Hepatocyte (in vitro differentiated cells): ENCODE data around the gene SYT9.

Experiments used
- EZH2 ChIP-seq: fragments of 200-600 bp; sonication (generic); IDR thresholded peaks from 2 replicates; pipeline ENCODE4 v1.6.1; 2016; ENCODE audit warnings: antibody characterized with exemption, mild to moderate bottlenecking, borderline replicate concordance
- TF ChIP-seq, protein P1 (sequence below): fragments of 200-600 bp; sonication (generic); IDR thresholded peaks from 2 replicates; pipeline ENCODE4 v1.5.1; 2016; ENCODE audit warnings: antibody characterized with exemption, mild to moderate bottlenecking; ENCODE audit not compliant: poor library complexity

DNA sequence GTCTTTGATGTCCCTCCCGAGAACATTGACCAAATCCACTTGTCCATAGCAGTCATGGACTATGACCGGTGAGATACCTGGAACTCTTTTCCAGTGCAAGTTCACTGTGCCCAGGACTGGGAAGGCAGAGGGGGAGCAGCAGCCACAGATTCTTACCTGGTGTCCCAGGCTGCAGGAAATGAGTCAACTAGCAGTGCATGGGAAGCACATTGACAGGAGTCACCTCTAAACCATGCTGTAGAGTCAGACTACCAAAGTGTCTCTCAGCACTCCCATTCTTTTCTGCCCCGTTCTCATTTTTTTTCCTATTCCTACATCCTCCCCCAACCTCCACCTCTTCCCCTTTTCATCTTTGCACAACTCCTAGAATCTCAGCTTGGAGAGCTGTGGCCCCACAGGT lies 166.4 kb downstream of the SYT9 start:
- TF ChIP-seq, protein P1, sequence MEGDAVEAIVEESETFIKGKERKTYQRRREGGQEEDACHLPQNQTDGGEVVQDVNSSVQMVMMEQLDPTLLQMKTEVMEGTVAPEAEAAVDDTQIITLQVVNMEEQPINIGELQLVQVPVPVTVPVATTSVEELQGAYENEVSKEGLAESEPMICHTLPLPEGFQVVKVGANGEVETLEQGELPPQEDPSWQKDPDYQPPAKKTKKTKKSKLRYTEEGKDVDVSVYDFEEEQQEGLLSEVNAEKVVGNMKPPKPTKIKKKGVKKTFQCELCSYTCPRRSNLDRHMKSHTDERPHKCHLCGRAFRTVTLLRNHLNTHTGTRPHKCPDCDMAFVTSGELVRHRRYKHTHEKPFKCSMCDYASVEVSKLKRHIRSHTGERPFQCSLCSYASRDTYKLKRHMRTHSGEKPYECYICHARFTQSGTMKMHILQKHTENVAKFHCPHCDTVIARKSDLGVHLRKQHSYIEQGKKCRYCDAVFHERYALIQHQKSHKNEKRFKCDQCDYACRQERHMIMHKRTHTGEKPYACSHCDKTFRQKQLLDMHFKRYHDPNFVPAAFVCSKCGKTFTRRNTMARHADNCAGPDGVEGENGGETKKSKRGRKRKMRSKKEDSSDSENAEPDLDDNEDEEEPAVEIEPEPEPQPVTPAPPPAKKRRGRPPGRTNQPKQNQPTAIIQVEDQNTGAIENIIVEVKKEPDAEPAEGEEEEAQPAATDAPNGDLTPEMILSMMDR: no peak
- TF ChIP-seq EZH2: no peak
